Activated CD8-positive, alpha-beta T cell treated with anti-CD3 and anti-CD28 coated beads for 36 hours (primary cell): Measurements from ENCODE around the gene SULT1A2. TPM values are rescaled to one million over a fixed set of nuclear protein-coding genes. Genes with fewer than 3 reads are reported as not detected.
"Not testable (repeated sequence)": the region's sequence is repeated elsewhere in the genome, so short reads cannot be mapped to it uniquely, and the experiment has no call there.

Experiments
- ATAC-seq: fragments of 200-7000 bp; cut with Tn5 transposase; one replicate; pipeline ENCODE4 v1.10.0; 2021; ENCODE audit warnings: mild to moderate bottlenecking, moderate library complexity
- CTCF ChIA-PET: fragments of 350-600 bp; sonication (Branson Sonifier 250); formaldehyde crosslinking; loops from one replicate; lab custom pipeline; 2021; ENCODE audit warnings: antibody characterized with exemption; lab: Charles Lee
- POLR2A ChIA-PET: fragments of 350-600 bp; sonication (Branson Sonifier 250); formaldehyde crosslinking; loops from one replicate; lab custom pipeline; 2021; ENCODE audit warnings: antibody characterized with exemption; lab: Charles Lee
- DNase-seq: peaks from one replicate; pipeline ENCODE4 v3.0.0-alpha.2; 2020
- H3K27ac Mint-ChIP-seq: one replicate; pipeline ENCODE4 v1.8.0; 2021; ENCODE audit warnings: mild to moderate bottlenecking, mixed read lengths
- H3K27me3 Mint-ChIP-seq: one replicate; pipeline ENCODE4 v1.8.0; 2021; ENCODE audit warnings: mixed read lengths
- H3K36me3 Mint-ChIP-seq: one replicate; pipeline ENCODE4 v1.8.0; 2021; ENCODE audit warnings: low read depth, mixed read lengths
- H3K4me1 Mint-ChIP-seq: one replicate; pipeline ENCODE4 v1.8.0; 2021; ENCODE audit warnings: low read depth, mixed read lengths
- H3K4me3 Mint-ChIP-seq: one replicate; pipeline ENCODE4 v1.8.0; 2021; ENCODE audit warnings: mild to moderate bottlenecking, moderate library complexity, mixed read lengths
- H3K9me3 Mint-ChIP-seq: one replicate; pipeline ENCODE4 v1.8.0; 2021; ENCODE audit warnings: mixed read lengths
- CTCF ChIP-seq: fragments of 200-600 bp; IDR thresholded peaks from one replicate; pipeline ENCODE4 v1.8.0; 2022; ENCODE audit warnings: antibody characterized with exemption, mild to moderate bottlenecking
- intact Hi-C: fragments of 100-400 bp; cut with micrococcal nuclease; formaldehyde crosslinking; loops from one replicate; pipeline ENCODE4 v1.10.0; 2022
- total RNA-seq, 2 experiments: library from RNA; stranded (reverse); gene quantifications; one replicate each; pipeline ENCODE4 v1.2.3, GENCODE V29; 2021

The SULT1A2 gene
- total RNA-seq, 2 experiments from 2014 or later = 0.81 to 1.0 TPM

GRCh38 chr16:28606291-28607115 is 9.7 kb upstream of the SULT1A2 start:
- Mint-ChIP-seq H3K9me3 (no peaks in the 10 kb centered on the region), H3K27me3 (no peaks in the 10 kb centered on the region), H3K36me3 (peaks cover 2% of the 10 kb centered on the region), H3K4me1 (peaks cover 12% of the 10 kb centered on the region), H3K27ac (no peak overlapping the region), H3K4me3 (no peak overlapping the region)
- ATAC-seq (no peak), DNase-seq (no peak)
- intact Hi-C loops = no loop called here
- CTCF ChIA-PET = interaction anchor here (1.5 kb wide), 1 partner anchor 10 kb away, joined by 6 read pairs; no protein-coding TSS in a partner anchor
- TF ChIP-seq CTCF = no peak
- POLR2A ChIA-PET = no interaction called here

DNA sequence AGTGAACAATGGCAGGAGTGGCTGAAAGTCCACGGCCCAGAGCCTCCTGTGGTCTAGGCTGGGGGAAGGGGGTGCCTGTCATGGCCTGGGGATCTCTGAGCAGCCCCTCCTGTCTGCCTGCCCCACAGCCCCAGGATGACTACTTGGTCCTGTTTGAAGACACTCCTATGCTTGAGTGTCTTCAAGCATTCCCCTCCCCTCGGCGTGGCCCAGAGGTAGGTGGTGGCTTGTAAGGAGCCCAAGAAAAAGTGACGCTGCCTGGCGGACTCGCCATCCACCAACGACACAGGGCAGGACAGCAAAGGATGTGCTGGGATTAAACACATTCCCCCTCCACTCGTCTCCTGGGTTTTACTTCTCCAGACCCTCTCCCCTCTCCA is 7.3 kb upstream of the SULT1A2 start:
- Mint-ChIP-seq H3K27me3 (no peaks in the 10 kb centered on the region), H3K27ac (no peak overlapping the region), H3K4me1 (no peaks in the 10 kb centered on the region), H3K9me3 (no peaks in the 10 kb centered on the region), H3K4me3 (no peak overlapping the region), H3K36me3 (peaks cover 2% of the 10 kb centered on the region)
- ATAC-seq (no peak), DNase-seq (no peak)
- no peak for TF ChIP-seq CTCF
- ChIA-PET CTCF (no interaction called here), POLR2A (interaction anchor here (0.7 kb wide), 1 partner anchor 48 kb away, joined by 3 read pairs; no protein-coding TSS in a partner anchor)
- intact Hi-C loops = no loop called here

- Mint-ChIP-seq H3K4me3 (no peak overlapping the region), H3K4me1 (no peaks in the 10 kb centered on the region), H3K27me3 (no peaks in the 10 kb centered on the region), H3K36me3 (peaks cover 2% of the 10 kb centered on the region), H3K27ac (no peak overlapping the region), H3K9me3 (no peaks in the 10 kb centered on the region)
- POLR2A ChIA-PET = interaction anchor here (0.9 to 1.0 kb wide), 2 partner anchors 9 to 35 kb away, joined by 3 read pairs; no protein-coding TSS in a partner anchor
- intact Hi-C loops = no loop called here
- CTCF ChIA-PET = no interaction called here
- ATAC-seq = no peak
- TF ChIP-seq CTCF = no peak
- no peak for DNase-seq
Observed at GRCh38 chr16:28603381-28604185, 6.7 kb upstream of the SULT1A2 start.

- Mint-ChIP-seq H3K27ac (no peak overlapping the region), H3K4me3 (no peak overlapping the region), H3K4me1 (no peaks in the 10 kb centered on the region), H3K9me3 (no peaks in the 10 kb centered on the region), H3K36me3 (no peaks in the 10 kb centered on the region), H3K27me3 (no peaks in the 10 kb centered on the region)
- ChIA-PET POLR2A (no interaction called here), CTCF (no interaction called here)
- DNase-seq (no peak), ATAC-seq (no peak)
- intact Hi-C loops = no loop called here
- TF ChIP-seq CTCF = no peak
Observed at GRCh38 chr16:28602529-28602928, 5.7 kb upstream of the SULT1A2 start.

DNA sequence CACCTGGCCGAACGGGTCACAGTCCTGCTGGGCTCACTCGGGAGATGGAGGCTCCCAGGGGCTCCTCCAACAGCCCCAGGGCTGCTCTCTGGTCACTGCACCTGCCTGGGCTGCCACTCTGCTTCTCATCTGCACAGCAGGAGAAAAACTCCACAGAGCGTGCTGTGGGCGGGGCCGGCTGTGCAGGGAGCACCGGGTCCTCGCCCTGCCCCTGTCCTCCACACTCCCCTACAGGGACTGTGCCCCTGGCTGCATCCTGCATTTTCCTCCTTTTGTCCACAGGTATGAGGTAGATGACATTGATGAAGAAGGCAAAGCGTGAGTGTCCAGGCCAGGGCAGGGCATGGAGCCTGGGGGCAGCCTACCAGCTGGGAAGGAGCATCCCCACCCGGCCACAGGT is 5.2 kb upstream of the SULT1A2 start:
- H3K36me3 Mint-ChIP-seq, CTCF ChIA-PET, H3K4me1 Mint-ChIP-seq, H3K9me3 Mint-ChIP-seq, ATAC-seq, H3K27ac Mint-ChIP-seq, DNase-seq, H3K27me3 Mint-ChIP-seq, H3K4me3 Mint-ChIP-seq, intact Hi-C loops, POLR2A ChIA-PET: not testable (repeated sequence)

DNA sequence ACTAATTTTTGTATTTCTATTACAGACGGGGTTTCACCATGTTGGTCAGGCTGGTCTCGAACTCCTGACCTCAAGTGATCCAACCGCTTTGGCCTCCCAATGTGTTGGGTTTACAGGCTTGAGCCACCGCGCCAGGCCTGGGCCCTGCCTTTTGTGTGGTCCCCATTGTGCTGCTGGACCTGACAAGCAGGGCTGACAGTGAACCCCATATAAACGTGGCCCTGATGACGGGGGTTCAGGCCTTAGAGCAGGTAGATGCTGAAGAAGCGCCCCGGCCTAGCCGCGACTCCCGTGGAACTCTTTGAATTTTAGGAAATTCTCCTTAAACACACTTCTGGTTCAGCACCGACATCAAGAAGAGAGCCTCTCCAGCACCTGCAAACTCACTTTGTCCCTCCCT is 4.7 kb upstream of the SULT1A2 start:
- CTCF ChIA-PET, H3K36me3 Mint-ChIP-seq, H3K9me3 Mint-ChIP-seq, H3K4me1 Mint-ChIP-seq, intact Hi-C loops, H3K27ac Mint-ChIP-seq, H3K27me3 Mint-ChIP-seq, H3K4me3 Mint-ChIP-seq, ATAC-seq, DNase-seq, POLR2A ChIA-PET: not testable (repeated sequence)

DNA sequence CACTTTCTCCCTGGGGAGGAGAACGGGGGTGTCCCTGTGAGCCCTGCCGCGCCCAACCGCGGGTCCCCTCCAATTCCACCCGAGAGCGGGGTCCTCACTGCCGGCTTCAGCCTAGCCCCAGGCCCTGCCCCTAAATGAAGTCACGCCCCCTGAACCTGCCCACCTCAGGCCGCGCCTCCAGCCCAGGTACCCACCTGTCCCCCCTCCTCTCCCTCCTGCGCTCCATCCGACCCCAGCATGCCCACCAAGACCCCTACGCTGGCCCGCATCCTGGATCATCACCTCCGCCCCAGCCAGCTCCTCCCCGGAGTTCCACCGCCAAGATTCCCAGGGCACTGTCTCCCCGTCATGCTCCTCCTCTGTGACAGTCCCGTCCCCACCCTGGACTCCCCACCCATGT is 4.1 kb upstream of the SULT1A2 start:
- CTCF ChIA-PET, H3K9me3 Mint-ChIP-seq, H3K4me1 Mint-ChIP-seq, H3K27me3 Mint-ChIP-seq, H3K4me3 Mint-ChIP-seq, intact Hi-C loops, POLR2A ChIA-PET, H3K27ac Mint-ChIP-seq, H3K36me3 Mint-ChIP-seq, DNase-seq, ATAC-seq: not testable (repeated sequence)
